ENCODE results near the gene IRF9.
"Not testable (repeated sequence)": the region's sequence is repeated elsewhere in the genome, so short reads cannot be mapped to it uniquely, and the experiment has no call there.

The IRF9 gene

DNA sequence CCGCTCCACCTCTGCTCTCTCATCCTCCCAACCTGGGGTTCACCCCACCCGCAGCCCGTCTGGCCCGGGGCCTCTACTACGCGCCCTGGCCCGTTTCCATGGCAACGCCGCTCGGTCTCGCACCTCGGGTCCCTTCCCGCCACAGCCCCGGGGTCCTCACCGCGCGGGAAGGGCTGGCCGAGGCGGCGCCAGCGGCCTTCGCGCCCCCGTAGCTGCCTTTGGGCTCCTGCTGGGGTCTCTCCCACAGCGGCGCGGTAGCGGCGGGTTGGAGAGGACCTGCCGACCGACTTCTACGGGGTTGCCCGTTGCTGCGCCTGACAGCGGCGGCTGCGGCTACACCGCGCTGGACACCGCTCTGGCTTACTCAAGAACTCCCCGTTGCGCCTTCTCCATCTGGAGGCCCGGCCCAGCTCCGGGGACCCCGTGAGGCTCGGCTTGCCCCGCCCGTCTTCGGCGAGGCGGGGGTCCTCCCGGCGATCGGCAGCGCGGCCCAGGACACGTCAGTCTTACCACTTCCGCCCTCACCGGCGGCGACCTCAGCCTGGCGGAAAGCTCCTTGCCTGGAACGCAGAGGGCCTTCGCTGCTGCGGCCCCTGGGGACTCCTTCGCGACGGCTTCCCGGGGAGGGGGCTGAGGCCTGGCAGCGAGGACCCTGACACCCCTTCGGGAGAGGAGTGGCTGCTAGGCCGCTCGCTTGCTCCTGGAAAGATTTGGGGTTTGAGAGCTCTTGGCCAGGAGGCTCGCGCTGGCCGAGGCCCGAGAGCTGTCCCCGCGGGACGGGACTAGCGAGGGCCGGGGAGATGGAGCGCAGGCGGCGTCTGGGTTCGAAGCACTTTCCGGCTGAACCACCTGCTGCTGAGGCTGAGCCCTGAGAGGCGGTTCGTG lies 34.4 kb downstream of the IRF9 start, which contains the start of gene TM9SF1:
TSS of gene TM9SF1 (minus strand) at position 256 of the 885 bp plus-strand sequence. CDS start 422 bp downstream, outside the sequence.
- DNase-seq (ENCODE audit: extremely low spot score): peak; percentile 90
- POLR2A ChIA-PET: interaction anchor here (0.7 to 2.6 kb wide), 26 partner anchors 8 to 246 kb away, joined by 3 to 33 read pairs (median 6); partner anchors contain the start of genes CARMIL3, CHMP4A, DCAF11 and EMC9
- CTCF ChIA-PET: interaction anchor here (0.9 to 1.6 kb wide), 3 partner anchors 35 to 236 kb away, joined by 3 to 4 read pairs (median 3); partner anchors contain the start of gene IRF9
- TF ChIP-seq HDGF (IDR thresholded peaks at IDR 0.05; ENCODE audit: borderline replicate concordance): no peak
- peak; percentile 95 for TF ChIP-seq ELF4 (IDR thresholded peaks at IDR 0.05)
- no peak for TF ChIP-seq ZNF384 (IDR thresholded peaks at IDR 0.05)
- TF ChIP-seq BHLHE40 (IDR thresholded peaks at IDR 0.05; ENCODE audit: borderline replicate concordance): no peak
- no peak for TF ChIP-seq TARDBP (IDR thresholded peaks at IDR 0.05)
- no peak for TF ChIP-seq FOXA1 (IDR thresholded peaks at IDR 0.05)
- peak; percentile 100 for TF ChIP-seq L3MBTL2 (conservative IDR thresholded peaks at IDR 0.05)
- TF ChIP-seq, protein P1, sequence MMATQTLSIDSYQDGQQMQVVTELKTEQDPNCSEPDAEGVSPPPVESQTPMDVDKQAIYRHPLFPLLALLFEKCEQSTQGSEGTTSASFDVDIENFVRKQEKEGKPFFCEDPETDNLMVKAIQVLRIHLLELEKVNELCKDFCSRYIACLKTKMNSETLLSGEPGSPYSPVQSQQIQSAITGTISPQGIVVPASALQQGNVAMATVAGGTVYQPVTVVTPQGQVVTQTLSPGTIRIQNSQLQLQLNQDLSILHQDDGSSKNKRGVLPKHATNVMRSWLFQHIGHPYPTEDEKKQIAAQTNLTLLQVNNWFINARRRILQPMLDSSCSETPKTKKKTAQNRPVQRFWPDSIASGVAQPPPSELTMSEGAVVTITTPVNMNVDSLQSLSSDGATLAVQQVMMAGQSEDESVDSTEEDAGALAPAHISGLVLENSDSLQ (IDR thresholded peaks at IDR 0.05): peak; percentile 72
- TF ChIP-seq SUZ12 (IDR thresholded peaks at IDR 0.05): no peak

DNA sequence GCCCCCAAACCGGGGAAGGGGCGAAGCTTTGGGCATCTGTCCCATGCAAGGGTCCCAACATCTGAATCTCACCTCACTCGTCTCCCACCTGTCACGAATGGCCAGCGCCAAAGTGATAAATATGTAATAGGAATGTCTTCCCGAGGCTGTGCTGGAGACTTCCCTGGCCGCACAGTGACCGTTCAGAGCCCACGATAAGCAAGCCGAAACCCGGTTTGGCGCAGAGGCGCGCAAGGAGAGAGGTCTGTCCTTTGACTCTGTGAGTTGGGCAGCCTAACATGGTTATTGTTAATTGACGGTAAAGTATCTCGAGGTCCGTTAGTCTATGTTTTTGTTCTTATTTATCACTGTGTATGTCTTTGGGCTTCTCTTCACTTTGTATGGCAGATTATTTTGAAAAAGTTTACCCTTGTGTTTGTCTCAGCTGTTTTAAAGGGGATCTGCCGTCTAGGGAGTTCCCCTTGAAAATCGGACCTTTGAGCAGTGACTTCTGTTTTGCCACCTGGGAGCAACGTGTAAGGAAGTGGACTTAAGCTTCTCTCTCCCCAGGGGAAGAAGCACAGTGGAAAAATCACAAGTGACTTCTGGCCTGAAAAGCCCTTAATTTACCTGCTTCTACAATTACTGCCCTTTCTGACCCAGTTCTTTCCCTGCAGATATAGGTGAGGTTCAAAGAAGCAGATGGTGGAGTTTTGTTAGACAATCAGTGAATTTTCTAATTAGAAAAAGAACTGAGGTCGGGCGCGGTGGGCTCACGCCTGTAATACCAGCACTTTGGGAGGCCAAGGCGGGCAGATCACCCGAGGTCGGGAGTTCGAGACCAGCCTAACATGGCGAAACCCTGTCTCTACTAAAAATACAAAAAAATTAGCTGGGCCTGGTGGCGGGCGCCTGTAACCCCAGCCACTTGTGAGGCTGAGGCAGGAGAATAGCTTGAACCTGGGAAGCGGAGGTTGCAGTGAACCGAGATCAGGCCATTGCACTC lies 35.3 kb downstream of the IRF9 start:
- no peak for TF ChIP-seq LEF1 (IDR thresholded peaks at IDR 0.05; ENCODE audit: borderline replicate concordance)
- no peak for TF ChIP-seq HDGF (IDR thresholded peaks at IDR 0.05; ENCODE audit: borderline replicate concordance)
- TF ChIP-seq ARNT (IDR thresholded peaks at IDR 0.05): no peak
- TF ChIP-seq NFRKB (IDR thresholded peaks at IDR 0.05): no peak
- no peak for TF ChIP-seq FOXA1 (IDR thresholded peaks at IDR 0.05)
- no peak for TF ChIP-seq FOXK2 (IDR thresholded peaks at IDR 0.05)
- TF ChIP-seq TARDBP (IDR thresholded peaks at IDR 0.05): no peak
- TF ChIP-seq FOXM1 (IDR thresholded peaks at IDR 0.05; ENCODE audit: borderline replicate concordance): no peak
- TF ChIP-seq, protein P1 (IDR thresholded peaks at IDR 0.05): no peak
- no peak for TF ChIP-seq SP1 (IDR thresholded peaks at IDR 0.05)
- TF ChIP-seq ZNF384 (IDR thresholded peaks at IDR 0.05): no peak
- no peak for TF ChIP-seq CTBP1 (IDR thresholded peaks at IDR 0.05; ENCODE audit: borderline replicate concordance)
- no peak for TF ChIP-seq SUZ12 (IDR thresholded peaks at IDR 0.05)
- no peak for TF ChIP-seq BHLHE40 (IDR thresholded peaks at IDR 0.05; ENCODE audit: borderline replicate concordance)
- TF ChIP-seq L3MBTL2 (conservative IDR thresholded peaks at IDR 0.05): no peak
- TF ChIP-seq ELF4 (IDR thresholded peaks at IDR 0.05): no peak
- ChIA-PET CTCF (interaction anchor here (0.9 to 1.0 kb wide), 2 partner anchors 36 to 100 kb away, joined by 3 to 4 read pairs; partner anchors contain the start of gene IRF9), POLR2A (interaction anchor here (0.7 to 2.6 kb wide), 25 partner anchors 8 to 245 kb away, joined by 3 to 33 read pairs (median 6); partner anchors contain the start of genes CARMIL3, CHMP4A, DCAF11 and EMC9)
- DNase-seq (ENCODE audit: extremely low spot score): peak; percentile 30

DNA sequence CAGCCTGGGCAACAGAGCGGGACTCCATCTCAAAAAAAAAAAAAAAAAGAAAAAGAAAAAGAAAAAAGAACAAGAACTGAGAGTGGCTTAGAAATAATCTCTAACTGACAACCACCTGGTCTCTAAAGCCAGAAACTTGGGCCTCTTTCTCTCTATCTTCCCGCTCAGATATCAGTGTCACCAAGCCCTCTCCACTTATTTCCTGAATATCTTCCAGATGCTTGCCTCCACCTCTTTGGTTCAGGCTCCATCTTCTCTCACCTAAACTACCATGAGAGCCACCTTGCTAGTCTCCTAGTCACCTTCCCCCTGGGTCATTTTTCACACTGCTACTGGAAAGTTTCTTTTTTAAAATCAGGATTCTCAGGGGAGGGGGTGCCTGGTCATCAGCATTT lies 36.0 kb downstream of the IRF9 start:
- no peak for DNase-seq (ENCODE audit: extremely low spot score)
- CTCF ChIA-PET: no interaction called here
- POLR2A ChIA-PET: interaction anchor here (1.6 to 2.6 kb wide), 3 partner anchors 17 to 74 kb away, joined by 5 to 33 read pairs (median 16); partner anchors contain the start of genes CHMP4A, PSME2, RABGGTA and RNF31
- TF ChIP-seq SUZ12 (IDR thresholded peaks at IDR 0.05): no peak
- TF ChIP-seq SP1 (IDR thresholded peaks at IDR 0.05): no peak
- no peak for TF ChIP-seq LEF1 (IDR thresholded peaks at IDR 0.05; ENCODE audit: borderline replicate concordance)
- no peak for TF ChIP-seq BHLHE40 (IDR thresholded peaks at IDR 0.05; ENCODE audit: borderline replicate concordance)
- no peak for TF ChIP-seq ARNT (IDR thresholded peaks at IDR 0.05)

DNA sequence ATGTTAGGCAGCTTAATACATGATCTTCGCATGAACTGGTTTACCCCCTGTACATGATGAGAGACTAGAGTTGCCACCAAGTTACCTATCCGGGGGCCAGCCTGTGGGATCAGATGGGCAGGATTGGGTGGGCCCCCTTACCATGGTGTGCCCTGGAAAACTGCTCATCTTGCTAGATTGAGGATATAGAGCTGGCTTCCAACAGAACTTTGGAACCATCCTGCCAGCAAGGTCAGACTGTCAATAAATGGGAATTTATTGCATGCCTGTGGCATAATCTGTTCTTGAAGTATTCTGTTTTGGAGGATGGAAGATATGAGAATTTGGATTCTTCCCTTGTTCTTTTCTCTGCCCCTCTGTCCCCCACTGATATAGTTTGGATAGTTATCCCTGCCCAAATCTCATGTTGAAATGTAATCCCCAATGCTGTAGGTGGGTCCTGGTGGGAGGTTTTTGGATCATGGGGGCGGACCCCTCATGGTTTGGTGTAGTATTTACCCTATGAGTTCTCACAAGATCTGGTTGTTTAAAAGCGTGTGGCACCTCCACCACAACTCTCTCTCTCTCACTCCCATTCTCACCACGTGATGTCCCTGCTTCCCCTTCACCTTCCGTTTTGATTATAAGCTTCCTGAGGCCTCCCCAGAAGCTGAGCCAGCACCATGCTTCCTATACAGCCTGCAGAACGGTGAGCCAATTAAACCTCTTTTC lies 37.9 kb downstream of the IRF9 start:
- CTCF ChIA-PET: no interaction called here
- POLR2A ChIA-PET: interaction anchor here (1.0 kb wide), 1 partner anchor 14 kb away, joined by 4 read pairs; the partner anchor contains the start of gene CHMP4A
- no peak for DNase-seq (ENCODE audit: extremely low spot score)
- TF ChIP-seq ZNF384 (IDR thresholded peaks at IDR 0.05): 0 out of 2 replicates have a peak, but pooled peaks have one; percentile 46
- TF ChIP-seq FOXK2 (IDR thresholded peaks at IDR 0.05): no peak

DNA sequence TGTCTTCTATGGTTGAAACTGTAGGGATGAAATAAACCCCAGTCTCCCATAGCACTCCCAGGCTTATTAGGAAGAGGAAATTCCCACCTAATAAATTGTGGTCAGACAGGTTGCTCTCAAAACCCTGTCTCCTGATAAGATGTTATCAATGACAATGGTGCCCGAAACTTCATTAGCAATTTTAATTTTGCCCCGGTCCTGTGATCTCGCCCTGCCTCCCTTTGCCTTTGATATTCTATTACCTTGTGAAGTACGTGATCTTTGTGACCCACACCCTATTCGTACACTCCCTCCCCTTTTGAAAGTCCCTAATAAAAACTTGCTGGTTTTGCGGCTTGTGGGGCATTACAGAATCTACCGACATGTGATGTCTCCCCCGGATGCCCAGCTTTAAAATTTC lies 41.5 kb downstream of the IRF9 start:
- POLR2A ChIA-PET: interaction anchor here (2.1 kb wide), 1 partner anchor 11 kb away, joined by 11 read pairs; the partner anchor contains the start of gene CHMP4A
- DNase-seq (ENCODE audit: extremely low spot score); CTCF ChIA-PET: not testable (repeated sequence)

DNA sequence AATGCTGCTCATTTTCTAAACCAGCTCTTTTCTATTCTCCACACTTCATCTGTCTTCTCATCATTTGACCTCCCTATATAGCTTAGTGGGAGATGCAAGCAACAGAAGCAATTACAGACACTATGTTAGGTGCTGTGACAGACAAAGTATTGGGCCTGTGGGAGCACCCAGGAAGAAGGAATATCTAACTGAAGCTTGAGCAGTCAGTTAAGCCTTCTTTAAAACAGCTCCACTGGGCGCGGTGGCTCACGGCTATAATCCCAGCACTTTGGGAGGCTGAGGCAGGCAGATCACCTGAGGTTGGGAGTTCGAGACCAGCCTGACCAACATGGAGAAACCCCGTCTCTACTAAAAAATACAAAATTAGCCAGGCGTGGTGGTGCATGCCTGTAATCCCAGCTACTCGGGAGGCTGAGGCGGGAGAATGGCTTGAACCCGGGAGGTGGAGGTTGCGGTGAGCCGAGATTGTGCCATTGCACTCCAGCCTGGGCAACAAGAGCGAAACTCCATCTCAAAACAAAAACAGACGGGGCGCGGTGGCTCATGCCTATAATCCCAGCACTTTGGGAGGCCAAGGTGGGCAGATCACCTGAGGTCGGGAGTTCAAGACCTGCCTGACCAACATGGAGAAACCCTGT lies 42.3 kb downstream of the IRF9 start:
- CTCF ChIA-PET: not testable (repeated sequence)
- POLR2A ChIA-PET: interaction anchor here (1.4 to 2.1 kb wide), 2 partner anchors 8 to 10 kb away, joined by 3 to 11 read pairs; partner anchors contain the start of genes CHMP4A and TM9SF1

More for the DNA sequence above, 42.3 kb downstream of the IRF9 start:
- not testable (repeated sequence) for DNase-seq (ENCODE audit: extremely low spot score)
